Tibial artery (tissue), 4 donors: ENCODE data around the gene TBX20.

ENCODE experiments used
- DNase-seq, 2 donors: peaks; one replicate each; pipeline ENCODE4 v3.0.0-alpha.2; 2019
- H3K27ac ChIP-seq, 2 donors: fragments of 200-600 bp; sonication (generic) in 1 of 2; 1 replicate in 1 of 2; 2 replicates in 1 of 2; pipeline ENCODE4 v1.5.1; 2018 to 2019; ENCODE audit warnings: mild to moderate bottlenecking in 1 of 2
- H3K27me3 ChIP-seq, 2 donors: fragments of 200-600 bp; sonication (generic) in 1 of 2; one replicate each; pipeline versions ENCODE4 v1.5.1 to v1.6.0; 2016 to 2019
- H3K36me3 ChIP-seq, 3 donors: fragments of 200-600 bp; sonication (generic) in 2 of 3; one replicate each; pipeline ENCODE4 v1.5.1; 2016 to 2019; ENCODE audit warnings: mild to moderate bottlenecking in 2 of 3
- H3K4me1 ChIP-seq, 4 donors: fragments of 200-600 bp; sonication (generic) in 2 of 4; 1 replicate in 3 of 4; 2 replicates in 1 of 4; pipeline ENCODE4 v1.5.1; 2016 to 2019
- H3K4me3 ChIP-seq, 2 donors: fragments of 200-600 bp; sonication (generic) in 1 of 2; 1 replicate in 1 of 2; 2 replicates in 1 of 2; pipeline ENCODE4 v1.5.1; 2018 to 2019; ENCODE audit warnings: mild to moderate bottlenecking in 2 of 2
- H3K9me3 ChIP-seq, 3 donors: fragments of 200-600 bp; sonication (generic) in 1 of 3; one replicate each; pipeline ENCODE4 v1.5.1; 2016 to 2019
- CTCF ChIP-seq, 2 experiments: fragments of 200-600 bp in 1 of 2; fragments of 450-650 bp in 1 of 2; IDR thresholded peaks; one replicate each; pipeline ENCODE4 v1.5.1; 2017 to 2019; ENCODE audit warnings: antibody characterized with exemption in 2 of 2, mild to moderate bottlenecking in 1 of 2, moderate library complexity in 1 of 2
- intact Hi-C: fragments of 100-400 bp; cut with DNase I; formaldehyde crosslinking; loops from one replicate; pipeline ENCODE4 v1.15.0; 2023; ENCODE audit warnings: low total_unique reads

The TBX20 gene

GRCh38 chr7:35253710-35254495 is at the start of gene TBX20:
TSS of gene TBX20 (minus strand) at chr7:35254100. CDS start at chr7:35253620, 480 bp downstream.
- Histone ChIP-seq H3K4me1 (peaks cover 0 to 30% (median 17%) of the 10 kb centered on the region in 4 donors), H3K9me3 (no peaks in the 10 kb centered on the region), H3K27me3 (peaks cover 0 to 95% of the 10 kb centered on the region in 2 donors), H3K27ac (no peak within 1 kb of the TSS), H3K36me3 (no peaks in the 10 kb centered on the region), H3K4me3 (peak within 1 kb of the TSS; percentile 37 to 47)
- intact Hi-C loops, result no loop called here
- no peak for DNase-seq
- no peak for TF ChIP-seq CTCF (IDR thresholded peaks at IDR 0.05)

- intact Hi-C loops, result no loop called here
- Histone ChIP-seq H3K4me1 (no peaks in the 10 kb centered on the region), H3K36me3 (no peaks in the 10 kb centered on the region), H3K4me3 (no peak overlapping the region), H3K27ac (no peak overlapping the region), H3K9me3 (peaks cover 0 to 23% (median 8%) of the 10 kb centered on the region in 3 donors), H3K27me3 (no peaks in the 10 kb centered on the region)
- TF ChIP-seq CTCF (IDR thresholded peaks at IDR 0.05), result no peak
- DNase-seq, result no peak
Measured at GRCh38 chr7:35289376-35289775, 35.5 kb upstream of the TBX20 start.

GRCh38 chr7:35286986-35287385 is 33.1 kb upstream of the TBX20 start:
- Histone ChIP-seq H3K4me1 (no peaks in the 10 kb centered on the region), H3K27me3 (no peaks in the 10 kb centered on the region), H3K4me3 (no peak overlapping the region), H3K9me3 (peaks cover 0 to 16% (median 0%) of the 10 kb centered on the region in 3 donors), H3K27ac (no peak overlapping the region), H3K36me3 (no peaks in the 10 kb centered on the region)
- no peak for DNase-seq
- intact Hi-C loops, result no loop called here
- no peak for TF ChIP-seq CTCF (IDR thresholded peaks at IDR 0.05)

- intact Hi-C loops, result no loop called here
- H3K36me3 ChIP-seq, result no peaks in the 10 kb centered on the region
- no peak for TF ChIP-seq CTCF (IDR thresholded peaks at IDR 0.05)
- H3K4me1 ChIP-seq, result no peaks in the 10 kb centered on the region
- DNase-seq, result no peak
- H3K27me3 ChIP-seq, result no peaks in the 10 kb centered on the region
- H3K9me3 ChIP-seq, result peaks cover 0 to 16% (median 0%) of the 10 kb centered on the region in 3 donors
- H3K27ac ChIP-seq, result no peak overlapping the region
- no peak overlapping the region for H3K4me3 ChIP-seq
Measured at GRCh38 chr7:35286422-35286821, 32.5 kb upstream of the TBX20 start.

- no peak for DNase-seq
- H3K27ac ChIP-seq, result no peak overlapping the region
- intact Hi-C loops, result no loop called here
- no peak for TF ChIP-seq CTCF (IDR thresholded peaks at IDR 0.05)
- no peaks in the 10 kb centered on the region for H3K4me1 ChIP-seq
- no peaks in the 10 kb centered on the region for H3K27me3 ChIP-seq
- peaks cover 0 to 16% (median 0%) of the 10 kb centered on the region in 3 donors for H3K9me3 ChIP-seq
- H3K36me3 ChIP-seq, result no peaks in the 10 kb centered on the region
- no peak overlapping the region for H3K4me3 ChIP-seq
Measured at GRCh38 chr7:35285799-35286198, 31.9 kb upstream of the TBX20 start.
